Smooth muscle cell (in vitro differentiated cells): ENCODE measurements around the gene RAB40B. TPM values are rescaled to one million over a fixed set of nuclear protein-coding genes. Genes with fewer than 3 reads are reported as not detected.

Source experiments
- DNase-seq: peaks from one replicate; lab custom pipeline; 2025; ENCODE audit not compliant: unreplicated experiment; lab: John Stamatoyannopoulos, UW
- H2AFZ ChIP-seq: fragments of 200-600 bp; sonication (generic); 2 replicates; pipeline ENCODE4 v1.6.0; 2016; ENCODE audit warnings: antibody characterized with exemption, low read depth, mild to moderate bottlenecking
- H3F3A ChIP-seq: fragments of 200-600 bp; sonication (generic); 2 replicates; pipeline ENCODE4 v1.6.0; 2017; ENCODE audit warnings: antibody characterized with exemption, low read depth
- H3K27ac ChIP-seq: fragments of 200-600 bp; sonication (generic); 2 replicates; pipeline ENCODE4 v1.5.1; 2016; ENCODE audit warnings: low read depth, mild to moderate bottlenecking
- H3K27me3 ChIP-seq: fragments of 200-600 bp; sonication (generic); 2 replicates; pipeline ENCODE4 v1.6.1; 2016; ENCODE audit warnings: low read depth, mild to moderate bottlenecking
- H3K36me3 ChIP-seq: fragments of 200-600 bp; sonication (generic); 2 replicates; pipeline ENCODE4 v1.5.1; 2016; ENCODE audit warnings: low read depth
- H3K4me1 ChIP-seq: fragments of 200-600 bp; sonication (generic); 2 replicates; pipeline ENCODE4 v1.5.1; 2016; ENCODE audit warnings: low read depth
- H3K4me2 ChIP-seq: fragments of 200-600 bp; sonication (generic); 2 replicates; pipeline ENCODE4 v1.6.0; 2016; ENCODE audit warnings: mild to moderate bottlenecking
- H3K4me3 ChIP-seq: fragments of 200-600 bp; sonication (generic); 2 replicates; pipeline ENCODE4 v1.5.1; 2016; ENCODE audit warnings: mild to moderate bottlenecking
- H3K79me2 ChIP-seq: fragments of 200-600 bp; sonication (generic); 2 replicates; pipeline ENCODE4 v1.6.0; 2016; ENCODE audit warnings: low read depth, mild to moderate bottlenecking
- H3K9ac ChIP-seq: fragments of 200-600 bp; sonication (generic); 2 replicates; pipeline ENCODE4 v1.6.0; 2016; ENCODE audit warnings: low read depth
- H3K9me3 ChIP-seq: fragments of 200-600 bp; sonication (generic); replicated peaks from 2 replicates; pipeline ENCODE4 v1.5.1; 2016; ENCODE audit warnings: low read depth
- H4K20me1 ChIP-seq: fragments of 200-600 bp; sonication (generic); 2 replicates; pipeline ENCODE4 v1.6.0; 2016; ENCODE audit warnings: low read depth
- WGBS: methylation state at CpG from one replicate; pipeline ENCODE4 v1.1.7; 2016; ENCODE audit warnings: low lambda C conversion rate; 5-methylcytosine and 5-hydroxymethylcytosine counted together
- polyA plus RNA-seq: library from polyadenylated mRNA; unstranded; fragments of >200 nt; fragmentation: Nextera tagmentation; extraction: Ambion mirVana; gene quantifications from 2 replicates; pipeline ENCODE4 v1.2.1, GENCODE V29; 2016
- total RNA-seq: library from RNA; depleted of rRNA; stranded (reverse); fragments of >200 nt; gene quantifications from 2 replicates; pipeline ENCODE4 v1.2.3, GENCODE V29; 2014
- TF ChIP-seq, protein P1 (sequence below): fragments of 200-600 bp; sonication (generic); IDR thresholded peaks from 2 replicates; pipeline ENCODE4 v1.5.1; 2017; ENCODE audit warnings: borderline replicate concordance, mild to moderate bottlenecking, antibody characterized with exemption; ENCODE audit not compliant: insufficient read depth, poor library complexity, severe bottlenecking

RAB40B gene
- total and polyA plus RNA-seq, 2 experiments from 2014 or later, result 12.0 to 16.0 TPM

DNA sequence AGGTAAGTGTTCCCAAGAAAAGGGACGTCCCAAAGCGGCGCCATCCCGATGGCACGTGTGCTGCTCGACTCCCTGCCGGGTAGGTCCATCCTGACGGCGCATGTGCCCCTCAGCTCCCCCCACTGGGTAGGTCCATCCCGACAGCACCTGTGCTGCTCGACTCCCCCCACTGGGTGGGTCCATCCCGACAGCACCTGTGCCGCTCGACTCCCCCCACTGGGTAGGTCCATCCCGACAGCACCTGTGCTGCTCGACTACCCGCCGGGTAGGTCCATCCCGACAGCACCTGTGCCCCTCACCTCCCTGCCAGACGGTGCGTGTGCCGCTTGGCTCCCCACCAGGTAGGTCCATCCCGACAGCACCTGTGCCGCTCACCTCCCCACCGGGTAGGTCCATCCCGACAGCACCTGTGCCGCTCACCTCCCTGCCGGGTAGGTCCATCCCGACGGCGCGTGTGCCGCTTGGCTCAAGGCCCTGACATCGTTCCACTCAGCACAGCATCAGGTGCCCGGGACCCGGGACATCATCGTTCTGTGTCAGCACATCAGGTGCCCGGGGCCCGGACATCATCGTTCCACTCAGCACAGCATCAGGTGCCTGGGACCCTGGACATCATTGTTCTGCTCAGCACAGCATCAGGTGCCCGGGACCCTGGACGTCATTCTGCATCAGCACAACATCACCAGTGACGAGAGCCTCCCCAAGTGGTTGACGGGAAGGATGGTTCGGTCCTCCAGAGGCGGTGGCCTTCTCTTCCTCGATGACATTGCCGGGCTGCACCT, 31.2 kb upstream of the RAB40B start:
- Histone ChIP-seq H4K20me1 (no peaks in the 10 kb centered on the region), H3K27ac (no peak overlapping the region), H2AFZ (no peak overlapping the region), H3K4me2 (no peak overlapping the region), H3K4me3 (no peak overlapping the region), H3F3A (no peaks in the 10 kb centered on the region), H3K9ac (no peak overlapping the region), H3K27me3 (no peaks in the 10 kb centered on the region), H3K9me3 (no peaks in the 10 kb centered on the region), H3K4me1 (no peaks in the 10 kb centered on the region), H3K36me3 (no peaks in the 10 kb centered on the region), H3K79me2 (no peaks in the 10 kb centered on the region)
- WGBS, result 90% methylated on average over 46 of the region's 48 CpGs
- TF ChIP-seq, protein P1, sequence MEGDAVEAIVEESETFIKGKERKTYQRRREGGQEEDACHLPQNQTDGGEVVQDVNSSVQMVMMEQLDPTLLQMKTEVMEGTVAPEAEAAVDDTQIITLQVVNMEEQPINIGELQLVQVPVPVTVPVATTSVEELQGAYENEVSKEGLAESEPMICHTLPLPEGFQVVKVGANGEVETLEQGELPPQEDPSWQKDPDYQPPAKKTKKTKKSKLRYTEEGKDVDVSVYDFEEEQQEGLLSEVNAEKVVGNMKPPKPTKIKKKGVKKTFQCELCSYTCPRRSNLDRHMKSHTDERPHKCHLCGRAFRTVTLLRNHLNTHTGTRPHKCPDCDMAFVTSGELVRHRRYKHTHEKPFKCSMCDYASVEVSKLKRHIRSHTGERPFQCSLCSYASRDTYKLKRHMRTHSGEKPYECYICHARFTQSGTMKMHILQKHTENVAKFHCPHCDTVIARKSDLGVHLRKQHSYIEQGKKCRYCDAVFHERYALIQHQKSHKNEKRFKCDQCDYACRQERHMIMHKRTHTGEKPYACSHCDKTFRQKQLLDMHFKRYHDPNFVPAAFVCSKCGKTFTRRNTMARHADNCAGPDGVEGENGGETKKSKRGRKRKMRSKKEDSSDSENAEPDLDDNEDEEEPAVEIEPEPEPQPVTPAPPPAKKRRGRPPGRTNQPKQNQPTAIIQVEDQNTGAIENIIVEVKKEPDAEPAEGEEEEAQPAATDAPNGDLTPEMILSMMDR, result no peak
- no peak for DNase-seq

DNA sequence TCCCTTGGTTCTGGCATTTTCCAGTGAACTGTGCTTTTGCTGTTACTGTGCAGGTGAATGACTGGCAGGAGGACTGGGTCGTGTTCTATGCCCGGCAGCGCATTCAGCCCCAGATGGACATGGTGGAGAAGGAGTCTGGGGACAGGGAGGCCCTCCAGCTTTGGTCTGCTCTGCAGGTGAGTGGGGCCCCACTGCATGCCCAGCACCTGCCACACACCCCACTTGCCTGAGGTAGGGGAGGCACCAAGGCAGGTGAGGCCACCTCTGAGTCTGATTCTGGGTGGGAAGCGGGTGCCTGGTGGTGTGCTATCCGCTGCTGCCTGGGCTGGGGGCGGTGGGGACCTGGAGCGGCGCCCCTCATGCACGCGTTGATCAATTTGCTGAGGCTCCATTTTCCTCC, 27.9 kb upstream of the RAB40B start:
- H3F3A ChIP-seq, result no peaks in the 10 kb centered on the region
- TF ChIP-seq, protein P1, result no peak
- no peak overlapping the region for H2AFZ ChIP-seq
- H3K4me2 ChIP-seq, result no peak overlapping the region
- no peak for DNase-seq
- no peaks in the 10 kb centered on the region for H3K36me3 ChIP-seq
- H3K4me3 ChIP-seq, result no peak overlapping the region
- no peaks in the 10 kb centered on the region for H3K9me3 ChIP-seq
- H3K4me1 ChIP-seq, result no peaks in the 10 kb centered on the region
- over 99% methylated on average over 10 of the region's 10 CpGs for WGBS
- H4K20me1 ChIP-seq, result no peaks in the 10 kb centered on the region
- H3K9ac ChIP-seq, result no peak overlapping the region
- no peak overlapping the region for H3K27ac ChIP-seq
- H3K27me3 ChIP-seq, result no peaks in the 10 kb centered on the region
- no peaks in the 10 kb centered on the region for H3K79me2 ChIP-seq

DNA sequence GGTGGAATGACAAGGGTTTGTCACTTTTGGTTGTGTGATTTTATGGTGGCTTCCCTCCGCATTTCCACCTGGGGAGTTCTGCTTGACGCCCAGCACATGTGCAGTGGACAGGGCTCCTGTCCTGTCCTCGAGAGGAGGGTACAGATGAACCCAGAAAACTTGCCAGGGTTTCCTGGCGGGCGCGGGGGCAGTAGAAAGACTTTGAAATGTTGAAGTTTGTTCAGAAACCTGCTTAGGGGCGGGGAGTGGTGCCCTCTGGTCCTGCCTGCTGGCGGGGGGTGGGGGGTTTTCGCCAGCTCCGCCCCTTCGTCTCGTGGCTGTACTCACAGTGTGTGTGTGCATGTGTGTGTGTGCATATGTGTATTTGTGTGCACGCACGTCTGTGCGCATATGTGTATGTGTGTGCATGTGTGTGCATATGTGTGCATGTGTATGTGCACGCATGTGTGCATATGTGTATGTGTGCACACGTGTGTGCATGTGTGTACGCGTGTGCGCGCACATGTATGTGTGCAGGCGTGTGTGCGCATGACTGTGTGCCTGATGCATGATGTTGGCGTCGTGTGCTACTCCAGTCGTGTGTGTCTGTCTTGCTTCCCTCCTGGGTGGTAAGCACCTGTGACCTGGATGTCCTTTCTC, 24.8 kb upstream of the RAB40B start:
- no peaks in the 10 kb centered on the region for H3K9me3 ChIP-seq
- TF ChIP-seq, protein P1, result no peak
- no peak for DNase-seq
- H3K4me1 ChIP-seq, result no peaks in the 10 kb centered on the region
- H3K36me3 ChIP-seq, result no peaks in the 10 kb centered on the region
- H3F3A ChIP-seq, result no peaks in the 10 kb centered on the region
- H3K27me3 ChIP-seq, result no peaks in the 10 kb centered on the region
- H3K4me3 ChIP-seq, result no peak overlapping the region
- no peak overlapping the region for H3K9ac ChIP-seq
- no peak overlapping the region for H2AFZ ChIP-seq
- no peaks in the 10 kb centered on the region for H3K79me2 ChIP-seq
- WGBS, result 92% methylated on average over 26 of the region's 26 CpGs
- no peak overlapping the region for H3K27ac ChIP-seq
- H4K20me1 ChIP-seq, result no peaks in the 10 kb centered on the region
- no peak overlapping the region for H3K4me2 ChIP-seq
